NCI-H146 (cell line): ENCODE measurements around the gene GPR183.

ENCODE experiments used
- DNase-seq: peaks from one replicate; lab custom pipeline; 2025; lab: John Stamatoyannopoulos, UW

Gene GPR183

DNA sequence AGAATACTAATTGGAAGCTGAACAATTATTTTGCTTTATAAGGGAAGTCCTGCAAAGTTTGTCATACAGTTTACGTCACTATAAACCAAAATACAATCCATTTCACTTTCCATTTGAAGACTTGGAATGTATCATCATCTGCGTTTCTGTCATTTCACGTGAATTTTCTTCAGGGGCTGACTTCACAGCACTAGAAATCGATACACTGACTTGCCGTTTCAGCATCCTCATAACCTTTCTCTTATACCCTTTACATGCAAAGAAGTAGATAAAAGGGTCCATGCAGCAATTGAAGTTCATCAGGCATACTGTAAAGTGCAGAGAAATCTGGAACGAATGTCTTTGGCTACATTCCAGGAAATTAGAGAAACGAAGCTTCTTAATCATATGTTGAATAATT is 12.2 kb downstream of the GPR183 start:
- no peak for DNase-seq

DNA sequence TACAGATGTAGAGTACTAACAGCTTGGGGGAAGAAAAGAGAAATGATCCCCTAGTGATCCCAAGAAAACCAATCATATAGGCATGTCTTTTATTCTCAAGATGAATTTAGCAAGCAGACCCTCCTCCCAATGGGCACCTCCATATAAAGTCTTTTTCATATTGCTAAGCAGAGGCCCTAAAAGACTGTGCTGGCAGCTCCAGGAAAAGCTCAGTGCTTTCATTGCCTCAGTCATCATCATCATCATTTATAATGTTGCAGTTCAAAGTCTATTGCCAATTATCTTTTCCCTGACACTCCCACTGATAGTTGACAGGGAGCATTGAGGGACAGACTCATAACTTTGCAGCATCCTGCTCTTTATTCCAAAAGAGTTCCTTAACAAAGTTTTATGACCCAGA is 13.0 kb downstream of the GPR183 start:
- DNase-seq, result no peak

- no peak for DNase-seq
Observed at GRCh38 chr13:99293178-99293577, 14.0 kb downstream of the GPR183 start.

DNA sequence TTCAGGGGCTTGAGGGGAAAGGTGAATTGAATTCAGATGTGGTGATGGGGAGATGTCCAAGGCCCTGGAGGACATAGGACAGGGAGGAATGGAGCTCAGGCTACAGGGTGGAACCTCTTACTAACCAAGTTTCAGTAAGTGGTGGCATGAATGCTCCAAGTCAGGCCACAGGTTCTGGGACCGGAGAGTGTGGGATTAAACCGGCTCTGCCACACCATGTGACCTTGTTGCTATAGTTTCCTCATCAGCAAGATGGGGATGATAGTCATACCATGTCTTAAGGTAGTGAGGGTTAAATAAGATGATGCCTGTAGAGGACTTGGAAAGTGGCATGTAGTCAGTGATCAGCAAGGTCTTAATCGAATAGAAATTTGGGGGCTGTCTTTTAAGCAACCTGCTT is 16.3 kb downstream of the GPR183 start:
- no peak for DNase-seq

GRCh38 chr13:99289674-99290337 is 17.4 kb downstream of the GPR183 start:
- DNase-seq, result no peak

DNA sequence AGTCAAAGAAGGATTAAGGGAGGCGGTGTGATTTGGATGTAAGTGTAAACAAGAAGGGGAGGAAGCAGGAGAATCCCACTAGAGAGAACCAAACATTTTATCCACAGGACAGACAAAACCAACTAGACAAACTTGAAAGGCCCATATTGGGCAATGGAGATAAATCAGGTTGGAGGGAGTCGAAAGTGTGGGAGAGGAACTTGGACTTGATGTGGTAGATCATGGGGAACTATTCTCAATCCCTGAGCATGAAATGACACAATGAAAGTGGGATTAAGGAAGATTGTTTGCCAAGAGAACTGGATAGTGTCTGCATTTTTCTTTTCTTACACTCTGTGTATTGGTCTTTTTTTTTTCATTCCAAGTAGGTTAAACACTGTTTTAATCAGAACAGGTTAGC is 17.9 kb downstream of the GPR183 start:
- DNase-seq, result no peak

- DNase-seq, result no peak
Observed at GRCh38 chr13:99288089-99288488, 19.1 kb downstream of the GPR183 start.

DNA sequence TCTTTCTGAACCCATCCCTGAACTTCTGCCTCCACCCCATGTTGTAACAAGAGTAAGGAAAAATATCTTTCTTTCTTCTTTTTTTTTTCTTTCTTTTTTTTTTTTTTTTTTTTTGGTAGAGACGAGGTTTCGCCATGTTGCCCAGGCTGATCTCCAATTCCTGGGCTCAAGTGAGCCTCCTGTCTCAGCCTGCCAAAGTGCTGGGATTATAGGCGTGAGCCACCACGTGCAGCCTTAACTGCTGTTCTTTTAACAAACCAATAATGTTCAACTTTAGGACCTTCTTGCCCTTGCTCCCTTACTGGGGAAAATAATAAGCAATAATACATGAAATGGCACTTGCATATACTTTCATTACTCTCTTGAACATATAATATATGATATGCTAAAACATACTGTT is 19.6 kb downstream of the GPR183 start:
- no peak for DNase-seq

DNA sequence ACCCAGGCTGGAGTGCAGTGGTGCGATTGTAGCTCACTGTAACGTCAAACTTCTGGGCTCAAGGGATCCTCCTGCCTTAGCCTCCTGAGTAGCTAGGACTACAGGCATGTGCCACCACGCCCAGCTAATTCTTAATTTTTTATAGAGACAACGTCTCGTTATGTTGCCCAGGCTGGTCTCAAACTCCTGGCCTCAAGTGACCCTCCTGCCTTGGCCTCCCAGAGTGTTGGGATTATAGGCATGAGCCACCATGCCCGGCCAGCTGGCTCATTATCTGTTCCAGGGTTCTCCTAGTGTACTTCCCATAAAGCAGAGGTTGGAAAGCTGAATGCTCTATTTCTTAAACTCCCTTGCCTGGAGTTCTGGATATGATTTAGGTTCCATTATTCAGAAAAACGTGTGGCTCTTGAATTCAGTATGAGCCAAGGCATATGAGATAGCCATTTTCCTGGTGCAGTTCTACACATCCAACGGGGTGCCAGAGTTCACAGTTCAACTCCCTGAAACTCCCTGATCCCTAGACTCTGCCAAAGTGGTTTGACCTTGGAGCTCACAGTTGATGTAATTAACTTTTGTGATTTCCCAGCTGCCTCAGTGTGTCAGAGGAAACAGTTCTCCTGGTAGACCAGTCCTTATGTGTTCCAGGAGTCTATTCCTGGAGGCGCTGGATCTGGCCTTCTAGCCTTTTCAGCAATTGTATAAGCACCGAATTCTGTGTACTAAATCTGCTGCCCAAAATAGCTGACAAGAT is 21.6 kb downstream of the GPR183 start:
- DNase-seq, result no peak

DNA sequence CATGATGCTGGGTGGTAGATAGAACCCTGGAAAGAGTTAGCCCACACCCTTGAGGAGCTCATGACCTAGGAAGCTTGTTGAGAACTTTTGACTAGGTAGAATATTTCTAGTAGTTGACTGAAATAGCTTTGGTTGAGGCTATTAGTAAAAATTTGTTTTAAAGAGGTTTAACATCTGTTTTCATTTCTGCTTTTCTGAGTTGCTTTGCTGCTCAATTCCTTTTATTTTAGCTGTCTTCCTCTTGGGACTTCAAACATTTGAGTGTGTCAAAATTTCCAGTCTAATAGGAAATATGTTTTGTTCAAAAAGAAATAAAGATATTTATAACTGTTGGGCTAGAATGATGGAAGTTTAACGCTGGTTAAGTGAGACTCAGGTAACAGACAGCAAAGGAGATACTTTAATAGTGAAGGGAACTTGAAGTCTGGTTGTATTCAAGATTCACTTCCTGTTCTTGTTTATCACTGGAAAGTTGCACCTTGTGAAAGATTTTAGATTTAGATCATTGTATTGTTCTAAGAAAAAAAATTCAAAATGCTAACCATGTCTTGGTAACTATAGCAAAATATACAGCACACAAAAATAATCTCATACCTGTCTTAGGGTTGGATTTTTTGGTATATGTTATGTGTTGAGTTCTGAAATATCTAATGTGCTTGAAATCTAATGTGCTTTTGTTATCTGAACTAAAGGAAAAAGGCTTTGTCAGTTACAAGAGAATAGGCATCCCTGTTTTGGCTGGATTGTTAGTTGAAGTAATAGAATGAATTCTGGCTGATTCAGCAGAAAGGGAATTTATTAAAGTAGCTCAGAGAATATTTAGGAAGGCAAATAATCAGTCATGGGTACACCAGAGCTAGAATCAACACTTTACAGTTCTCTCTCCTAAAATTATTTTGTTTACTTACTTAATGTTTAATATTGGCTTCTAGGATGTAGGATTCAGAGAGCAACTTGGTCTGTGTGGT is 24.7 kb downstream of the GPR183 start:
- DNase-seq, result no peak

- no peak for DNase-seq
Observed at GRCh38 chr13:99281811-99282263, 25.4 kb downstream of the GPR183 start.

DNA sequence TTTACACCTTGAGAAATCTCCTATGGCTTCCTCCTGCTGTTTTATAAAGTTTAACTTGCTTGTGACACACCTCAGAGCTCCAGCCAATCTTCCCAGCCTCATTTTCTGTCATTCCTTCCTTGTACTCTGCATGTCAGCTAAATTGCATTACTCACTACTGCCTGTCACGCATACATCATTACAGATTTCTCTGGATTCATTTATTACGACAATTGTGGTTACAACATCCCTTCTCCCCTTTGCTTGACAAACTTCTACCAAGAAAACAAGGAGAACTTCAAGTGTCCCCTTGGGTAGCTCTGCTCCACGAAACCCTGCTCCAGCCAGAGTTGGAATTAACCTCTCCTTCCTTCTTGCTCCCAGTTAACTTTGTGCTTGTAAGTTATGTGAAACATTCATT is 27.0 kb downstream of the GPR183 start:
- DNase-seq, result no peak

DNA sequence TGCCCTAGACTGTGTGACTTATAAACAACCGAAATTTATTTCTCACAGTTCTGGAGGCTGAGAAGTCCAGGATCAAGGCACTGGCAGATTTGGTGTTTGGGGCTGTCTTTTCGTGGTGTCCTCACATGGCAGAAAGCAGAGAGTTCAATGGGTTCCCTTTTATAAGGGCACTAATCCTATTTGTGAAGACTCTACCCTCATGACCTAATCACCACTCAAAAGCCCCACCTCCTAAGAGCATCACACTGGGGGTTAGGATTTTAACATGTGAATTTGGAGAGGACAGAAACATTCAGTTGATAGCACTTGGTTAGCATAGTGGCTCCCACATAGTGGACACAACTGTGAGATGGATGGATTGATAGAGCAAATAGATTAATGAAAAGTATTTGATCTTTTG is 27.6 kb downstream of the GPR183 start:
- DNase-seq, result no peak

DNA sequence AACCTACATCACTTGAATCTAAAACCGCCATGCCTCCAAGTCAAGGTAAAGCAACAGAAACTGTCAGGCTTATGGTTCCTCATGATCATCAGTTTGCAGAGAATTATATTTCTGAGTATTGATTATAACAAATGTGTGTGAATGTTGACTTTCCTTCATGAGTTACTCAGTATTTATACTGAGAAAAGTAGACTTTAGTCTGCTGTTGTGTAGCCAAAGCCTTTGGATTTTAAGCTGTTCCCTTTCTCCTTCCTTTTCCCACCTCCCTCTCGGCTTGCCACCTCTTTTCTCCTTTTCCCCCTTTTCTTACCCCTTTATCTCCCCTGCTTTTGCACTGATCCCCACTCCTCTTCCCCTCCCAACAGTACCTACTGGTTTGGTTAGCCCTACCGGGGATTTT is 28.4 kb downstream of the GPR183 start:
- DNase-seq, result no peak

DNA sequence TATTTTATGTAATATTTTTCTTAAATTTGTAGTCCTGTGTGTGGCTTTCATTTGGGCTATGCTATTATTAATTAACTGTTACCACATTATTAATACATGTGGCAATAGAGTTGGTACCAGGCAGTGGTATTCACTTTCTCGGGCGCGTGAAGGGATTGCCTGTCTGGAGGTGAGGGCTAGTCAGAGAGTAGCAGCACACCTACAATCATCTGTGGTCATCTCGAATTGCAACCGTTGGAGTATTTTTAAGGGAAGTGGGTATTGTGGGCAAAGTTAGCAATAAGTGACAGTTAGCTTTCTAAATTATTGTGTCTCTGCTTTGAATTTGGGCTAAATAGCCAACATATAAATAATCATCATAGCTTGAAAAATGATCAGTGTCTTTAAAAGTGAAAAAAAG is 29.0 kb downstream of the GPR183 start:
- no peak for DNase-seq

DNA sequence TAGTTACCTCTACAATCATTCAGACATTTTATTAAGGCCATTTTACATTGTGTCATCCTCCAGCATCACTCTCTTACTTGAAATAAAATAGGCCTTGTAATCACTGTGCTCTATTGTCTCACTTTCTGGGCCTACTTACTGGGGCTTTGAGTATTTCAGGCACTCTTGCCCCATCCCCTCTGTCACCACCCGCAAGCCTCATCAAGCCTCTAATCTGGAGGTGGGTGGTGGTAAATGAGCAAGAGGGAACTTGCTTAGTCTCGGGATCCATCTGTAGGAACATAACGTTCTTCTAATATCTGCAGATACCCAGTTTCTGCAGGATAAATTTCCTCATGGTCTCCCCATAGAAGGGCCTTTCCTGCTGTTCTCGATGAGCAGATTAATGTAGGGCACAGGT is 29.6 kb downstream of the GPR183 start:
- no peak for DNase-seq

DNA sequence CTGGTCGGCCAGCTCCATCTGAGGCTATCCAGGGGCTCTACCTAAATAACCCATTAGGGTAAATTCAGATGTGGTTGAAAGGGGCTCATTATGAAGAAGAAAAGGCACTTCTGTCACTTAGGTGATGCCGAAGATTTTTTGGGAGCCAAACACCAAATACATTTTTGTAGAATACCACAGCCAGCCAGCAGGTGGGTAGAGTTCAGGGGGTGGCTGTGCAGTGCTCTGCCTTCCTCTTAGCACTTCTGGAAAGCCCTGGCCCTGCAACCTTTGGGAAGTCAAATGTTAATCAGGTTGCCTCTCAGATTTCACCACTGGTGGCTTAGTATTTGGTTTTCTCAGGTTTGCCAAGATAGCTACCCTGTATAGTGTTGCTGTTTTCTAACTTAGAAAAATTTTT is 30.5 kb downstream of the GPR183 start:
- DNase-seq, result no peak

GRCh38 chr13:99275093-99275469 is 32.1 kb downstream of the GPR183 start:
- DNase-seq, result no peak

DNA sequence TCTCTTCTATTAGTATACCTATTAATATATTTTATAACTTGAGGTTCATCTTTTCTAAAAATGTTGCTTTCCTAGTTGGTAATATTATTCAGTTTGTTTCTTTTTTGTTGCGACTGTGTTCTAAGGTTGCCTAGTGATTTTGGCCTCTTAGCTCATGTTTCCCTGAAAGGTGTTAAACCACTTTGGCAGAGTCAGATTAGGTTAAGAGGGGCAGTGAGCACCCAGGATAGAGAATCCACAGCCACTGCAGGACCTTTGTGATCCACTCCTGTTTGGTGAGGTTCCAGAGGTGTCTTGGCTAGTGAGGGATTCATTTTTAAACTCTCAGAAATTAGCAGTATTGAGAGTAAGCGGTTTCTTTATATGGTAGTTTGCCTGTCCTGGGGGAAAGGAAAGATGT is 34.1 kb downstream of the GPR183 start:
- DNase-seq, result no peak

DNA sequence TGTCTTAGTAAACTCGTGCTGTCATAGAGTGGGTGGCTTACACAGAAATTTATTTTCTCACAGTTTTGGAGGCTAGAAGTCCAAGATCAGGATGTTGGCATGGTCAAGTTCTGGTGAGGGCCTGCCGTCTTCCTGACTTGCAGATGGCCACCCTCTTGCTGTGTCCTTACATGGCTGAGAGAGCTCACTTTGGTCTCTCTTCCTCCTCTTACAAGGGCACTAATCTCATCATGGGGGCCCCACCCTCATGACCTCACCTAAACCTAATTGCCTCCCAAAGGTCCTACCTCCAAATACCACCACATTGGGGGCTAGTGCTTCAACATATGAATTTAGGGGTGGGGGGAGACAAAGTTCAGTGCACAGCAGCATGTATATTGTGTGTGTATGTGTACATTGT is 34.7 kb downstream of the GPR183 start:
- DNase-seq, result no peak

- DNase-seq, result no peak
Observed at GRCh38 chr13:99271249-99271648, 36.0 kb downstream of the GPR183 start.

DNA sequence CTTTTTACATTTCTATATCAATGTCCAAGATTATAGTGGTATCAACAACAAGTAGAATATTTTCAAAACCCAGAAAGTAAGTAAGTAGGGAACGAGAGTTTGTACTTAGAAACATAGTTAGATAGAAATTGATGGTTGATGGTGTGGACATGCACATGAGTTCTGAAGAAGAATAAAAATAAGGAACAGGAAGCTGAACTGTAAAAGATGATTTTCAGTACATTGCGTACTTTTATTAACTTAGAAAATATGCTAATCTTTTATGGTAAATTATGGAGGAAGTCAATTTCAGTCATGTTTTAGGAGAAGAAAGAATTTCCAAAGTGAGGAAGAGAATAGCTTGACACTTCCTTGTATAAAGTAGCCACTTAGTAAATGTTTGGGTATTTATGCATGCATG is 36.7 kb downstream of the GPR183 start:
- DNase-seq, result no peak
